Liver (tissue), 9 donors: Measurements from ENCODE around the gene SREBF1. TPM values are rescaled to one million over a fixed set of nuclear protein-coding genes. Genes with fewer than 3 reads are reported as not detected.

ENCODE experiments used
- DNase-seq: peaks from one replicate; pipeline ENCODE4 v3.0.0-alpha.2; 2017; ENCODE audit warnings: low spot score
- H3K27ac ChIP-seq, 2 donors: one replicate each; pipeline ENCODE4 v1.7.0; 2013; ENCODE audit warnings: inconsistent platforms in 2 of 2, low read length in 2 of 2, control low read depth in 1 of 2, low read depth in 1 of 2, mild to moderate bottlenecking in 1 of 2
- H3K27me3 ChIP-seq, 4 donors: one replicate each; pipeline versions ENCODE4 v1.6.1 to v1.7.0; 2013; ENCODE audit warnings: low read length in 3 of 4, inconsistent platforms in 1 of 4, mild to moderate bottlenecking in 1 of 4, moderate library complexity in 1 of 4; ENCODE audit not compliant: control insufficient read depth in 4 of 4, insufficient read depth in 4 of 4
- H3K36me3 ChIP-seq, 4 donors: one replicate each; pipeline versions ENCODE4 v1.6.1 to v1.7.0; 2013; ENCODE audit warnings: low read length in 3 of 4, mild to moderate bottlenecking in 3 of 4, low read depth in 1 of 4, moderate library complexity in 1 of 4; ENCODE audit not compliant: control insufficient read depth in 4 of 4, insufficient read depth in 3 of 4
- H3K4me1 ChIP-seq, 4 donors: one replicate each; pipeline versions ENCODE4 v1.6.1 to v1.7.0; 2013; ENCODE audit warnings: low read length in 3 of 4, mild to moderate bottlenecking in 3 of 4, moderate library complexity in 1 of 4; ENCODE audit not compliant: control insufficient read depth in 4 of 4, insufficient read depth in 4 of 4
- H3K4me3 ChIP-seq, 3 donors: one replicate each; pipeline versions ENCODE4 v1.6.1 to v1.7.0; 2013; ENCODE audit warnings: low read length in 3 of 3, control low read depth in 1 of 3, low read depth in 1 of 3, mild to moderate bottlenecking in 1 of 3
- H3K9ac ChIP-seq, 2 donors: one replicate each; pipeline ENCODE4 v1.7.0; 2013; ENCODE audit warnings: low read length in 2 of 2, mild to moderate bottlenecking in 2 of 2, moderate library complexity in 2 of 2, control low read depth in 1 of 2, low read depth in 1 of 2
- H3K9me3 ChIP-seq, 4 donors: one replicate each; pipeline versions ENCODE4 v1.6.1 to v1.7.0; 2013; ENCODE audit warnings: low read length in 3 of 4; ENCODE audit not compliant: control insufficient read depth in 4 of 4
- ATF3 ChIP-seq: IDR thresholded peaks from 2 replicates; pipeline ENCODE4 v1.6.1; 2016; ENCODE audit warnings: antibody characterized with exemption
- EGR1 ChIP-seq, 2 donors: IDR thresholded peaks; 2 replicates each; pipeline ENCODE4 v1.6.1; 2016 to 2018; ENCODE audit warnings: antibody characterized with exemption in 2 of 2, low read depth in 2 of 2
- FOXA1 ChIP-seq: IDR thresholded peaks from 2 replicates; pipeline ENCODE4 v1.6.1; 2016; ENCODE audit warnings: antibody characterized with exemption
- FOXA2 ChIP-seq: IDR thresholded peaks from 2 replicates; pipeline ENCODE4 v1.6.1; 2016; ENCODE audit warnings: antibody characterized with exemption
- GABPA ChIP-seq, 2 donors: IDR thresholded peaks in 1 of 2; conservative IDR thresholded peaks in 1 of 2; 2 replicates each; pipeline ENCODE4 v1.6.1; 2016; ENCODE audit warnings: antibody characterized with exemption in 2 of 2, mild to moderate bottlenecking in 1 of 2, moderate library complexity in 1 of 2
- HNF4G ChIP-seq: IDR thresholded peaks from 2 replicates; pipeline ENCODE4 v1.6.1; 2016; ENCODE audit warnings: antibody characterized with exemption
- JUND ChIP-seq, 2 donors: IDR thresholded peaks; 2 replicates each; pipeline ENCODE4 v1.6.1; 2016; ENCODE audit warnings: antibody characterized with exemption in 2 of 2
- NR2F2 ChIP-seq: IDR thresholded peaks from 2 replicates; pipeline ENCODE4 v1.6.1; 2016; ENCODE audit warnings: antibody characterized with exemption
- RAD21 ChIP-seq, 2 donors: IDR thresholded peaks; 2 replicates each; pipeline ENCODE4 v1.6.1; 2016; ENCODE audit warnings: antibody characterized with exemption in 2 of 2, mild to moderate bottlenecking in 2 of 2
- REST ChIP-seq: IDR thresholded peaks from 2 replicates; pipeline ENCODE4 v1.6.1; 2016; ENCODE audit warnings: antibody characterized with exemption, mild to moderate bottlenecking
- RXRA ChIP-seq, 2 donors: IDR thresholded peaks; 2 replicates each; pipeline ENCODE4 v1.6.1; 2017 to 2018; ENCODE audit warnings: antibody characterized with exemption in 2 of 2, mild to moderate bottlenecking in 1 of 2
- SP1 ChIP-seq: IDR thresholded peaks from 2 replicates; pipeline ENCODE4 v1.6.1; 2018; ENCODE audit warnings: antibody characterized with exemption, mild to moderate bottlenecking
- TAF1 ChIP-seq: conservative IDR thresholded peaks from 2 replicates; pipeline ENCODE4 v1.6.1; 2016; ENCODE audit warnings: antibody characterized with exemption, mild to moderate bottlenecking
- YY1 ChIP-seq: IDR thresholded peaks from 2 replicates; pipeline ENCODE4 v1.6.1; 2016; ENCODE audit warnings: antibody characterized with exemption, mild to moderate bottlenecking
- WGBS: extraction: QIAGEN DNeasy Blood & Tissue Kit; methylation state at CpG from one replicate; pipeline ENCODE4 v1.1.7; 2013; 5-methylcytosine and 5-hydroxymethylcytosine counted together
- polyA plus RNA-seq, 2 donors: library from polyadenylated mRNA; stranded (reverse) in 1 of 2; unstranded in 1 of 2; fragments of 200-250 nt in 1 of 2; fragments of >200 nt in 1 of 2; fragmentation: Nextera tagmentation in 1 of 2; extraction: Ambion mirVana in 1 of 2; gene quantifications; one replicate each; pipeline versions ENCODE4 v1.2.1 to v1.2.3, GENCODE V29; 2013 to 2015
- total RNA-seq, 2 donors: library from RNA; depleted of rRNA; stranded (reverse); fragments of >200 nt; gene quantifications; one replicate each; pipeline ENCODE4 v1.2.3, GENCODE V29; 2014
- TF ChIP-seq, protein P1 (sequence below): IDR thresholded peaks from 2 replicates; pipeline ENCODE4 v1.6.1; 2016; ENCODE audit warnings: antibody characterized with exemption
- TF ChIP-seq, protein P2 (sequence below): fragments of 150-350 bp; IDR thresholded peaks from 2 replicates; pipeline ENCODE4 v1.5.1; 2017; ENCODE audit warnings: improper control_type of control experiment, low read depth, low read length; ENCODE audit not compliant: missing input control
- TF ChIP-seq, protein P3 (sequence below): IDR thresholded peaks from 2 replicates; pipeline ENCODE4 v1.6.1; 2016; ENCODE audit warnings: antibody characterized with exemption
- donor health status: healthy.
- donor health status: healthy.
- donor health status: healthy.
- donor health status: healthy.
- donor health status: healthy.

SREBF1 gene
- total and polyA plus RNA-seq, 4 donors, result 66.8 to 133 (median 101) TPM

DNA sequence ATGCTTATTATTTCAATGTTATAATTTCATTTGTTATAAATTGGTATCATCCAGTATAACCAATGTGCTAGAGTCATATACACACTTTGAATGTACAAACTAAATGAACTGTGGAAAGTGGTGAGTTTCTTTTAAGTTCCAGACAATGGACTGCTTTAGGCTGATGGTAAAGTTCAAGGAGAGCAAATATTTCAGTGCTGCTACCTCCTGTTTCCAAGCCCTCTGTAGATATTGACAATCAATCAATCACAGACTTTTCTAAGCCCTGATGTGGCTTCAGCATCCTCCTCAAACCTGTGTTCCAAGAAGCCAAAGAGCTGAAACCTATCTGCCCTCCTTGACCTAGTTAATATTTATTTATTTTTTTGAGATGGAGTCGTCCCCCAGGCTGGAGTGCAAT, 28.2 kb upstream of the SREBF1 start:
- H3K27ac ChIP-seq, result no peak overlapping the region
- no peak overlapping the region for H3K9ac ChIP-seq
- WGBS, result 92% methylated on average over 1 of the region's 1 CpG
- peaks cover 2 to 6% (median 3%) of the 10 kb centered on the region in 4 donors for H3K4me1 ChIP-seq
- H3K4me3 ChIP-seq, result no peak overlapping the region
- TF ChIP-seq EGR1 (IDR thresholded peaks at IDR 0.05; ENCODE audit: low read depth in 2 of 2), result no peak
- no peak for TF ChIP-seq YY1
- no peak for TF ChIP-seq FOXA2
- TF ChIP-seq SP1, result no peak
- TF ChIP-seq TAF1, result no peak
- TF ChIP-seq, protein P1, sequence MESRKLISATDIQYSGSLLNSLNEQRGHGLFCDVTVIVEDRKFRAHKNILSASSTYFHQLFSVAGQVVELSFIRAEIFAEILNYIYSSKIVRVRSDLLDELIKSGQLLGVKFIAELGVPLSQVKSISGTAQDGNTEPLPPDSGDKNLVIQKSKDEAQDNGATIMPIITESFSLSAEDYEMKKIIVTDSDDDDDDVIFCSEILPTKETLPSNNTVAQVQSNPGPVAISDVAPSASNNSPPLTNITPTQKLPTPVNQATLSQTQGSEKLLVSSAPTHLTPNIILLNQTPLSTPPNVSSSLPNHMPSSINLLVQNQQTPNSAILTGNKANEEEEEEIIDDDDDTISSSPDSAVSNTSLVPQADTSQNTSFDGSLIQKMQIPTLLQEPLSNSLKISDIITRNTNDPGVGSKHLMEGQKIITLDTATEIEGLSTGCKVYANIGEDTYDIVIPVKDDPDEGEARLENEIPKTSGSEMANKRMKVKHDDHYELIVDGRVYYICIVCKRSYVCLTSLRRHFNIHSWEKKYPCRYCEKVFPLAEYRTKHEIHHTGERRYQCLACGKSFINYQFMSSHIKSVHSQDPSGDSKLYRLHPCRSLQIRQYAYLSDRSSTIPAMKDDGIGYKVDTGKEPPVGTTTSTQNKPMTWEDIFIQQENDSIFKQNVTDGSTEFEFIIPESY, result no peak
- no peak for TF ChIP-seq RAD21 (IDR thresholded peaks at IDR 0.05)
- TF ChIP-seq JUND (IDR thresholded peaks at IDR 0.05), result no peak
- TF ChIP-seq, protein P2, sequence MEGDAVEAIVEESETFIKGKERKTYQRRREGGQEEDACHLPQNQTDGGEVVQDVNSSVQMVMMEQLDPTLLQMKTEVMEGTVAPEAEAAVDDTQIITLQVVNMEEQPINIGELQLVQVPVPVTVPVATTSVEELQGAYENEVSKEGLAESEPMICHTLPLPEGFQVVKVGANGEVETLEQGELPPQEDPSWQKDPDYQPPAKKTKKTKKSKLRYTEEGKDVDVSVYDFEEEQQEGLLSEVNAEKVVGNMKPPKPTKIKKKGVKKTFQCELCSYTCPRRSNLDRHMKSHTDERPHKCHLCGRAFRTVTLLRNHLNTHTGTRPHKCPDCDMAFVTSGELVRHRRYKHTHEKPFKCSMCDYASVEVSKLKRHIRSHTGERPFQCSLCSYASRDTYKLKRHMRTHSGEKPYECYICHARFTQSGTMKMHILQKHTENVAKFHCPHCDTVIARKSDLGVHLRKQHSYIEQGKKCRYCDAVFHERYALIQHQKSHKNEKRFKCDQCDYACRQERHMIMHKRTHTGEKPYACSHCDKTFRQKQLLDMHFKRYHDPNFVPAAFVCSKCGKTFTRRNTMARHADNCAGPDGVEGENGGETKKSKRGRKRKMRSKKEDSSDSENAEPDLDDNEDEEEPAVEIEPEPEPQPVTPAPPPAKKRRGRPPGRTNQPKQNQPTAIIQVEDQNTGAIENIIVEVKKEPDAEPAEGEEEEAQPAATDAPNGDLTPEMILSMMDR, result no peak
- no peak for TF ChIP-seq HNF4G
- no peak for TF ChIP-seq REST
- no peak for TF ChIP-seq GABPA (IDR thresholded peaks at IDR 0.05 in 1 of 2, conservative IDR thresholded peaks at IDR 0.05 in 1 of 2)
- no peak for TF ChIP-seq FOXA1
- TF ChIP-seq ATF3, result no peak
- no peak for TF ChIP-seq NR2F2
- TF ChIP-seq RXRA (IDR thresholded peaks at IDR 0.05), result no peak
- TF ChIP-seq, protein P3, sequence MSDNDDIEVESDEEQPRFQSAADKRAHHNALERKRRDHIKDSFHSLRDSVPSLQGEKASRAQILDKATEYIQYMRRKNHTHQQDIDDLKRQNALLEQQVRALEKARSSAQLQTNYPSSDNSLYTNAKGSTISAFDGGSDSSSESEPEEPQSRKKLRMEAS, result no peak
- H3K27me3 ChIP-seq, result no peaks in the 10 kb centered on the region
- peaks cover 2 to 7% (median 3%) of the 10 kb centered on the region in 4 donors for H3K36me3 ChIP-seq
- DNase-seq, result no peak
- H3K9me3 ChIP-seq, result no peaks in the 10 kb centered on the region

DNA sequence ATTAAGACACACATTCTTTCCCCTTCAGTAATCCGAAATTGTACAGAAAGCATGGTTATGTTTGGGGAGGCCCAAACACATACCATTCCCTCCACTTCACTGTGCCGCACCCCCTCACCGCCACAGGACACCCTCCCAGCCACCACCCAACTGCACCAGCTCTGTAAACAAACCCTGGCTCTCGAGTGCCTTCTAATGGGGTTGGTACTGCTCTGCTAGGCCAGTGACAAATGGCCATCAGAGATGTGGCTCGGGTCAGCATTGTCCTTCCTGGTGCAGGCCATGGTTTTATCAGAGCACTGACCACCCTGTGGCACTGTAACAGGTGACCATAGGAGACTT, 24.0 kb upstream of the SREBF1 start:
- Histone ChIP-seq H3K4me3 (no peak overlapping the region), H3K9me3 (no peaks in the 10 kb centered on the region), H3K9ac (no peak overlapping the region), H3K27me3 (no peaks in the 10 kb centered on the region), H3K4me1 (peaks cover 0 to 19% (median 7%) of the 10 kb centered on the region in 4 donors), H3K36me3 (peaks cover 0 to 2% (median 0%) of the 10 kb centered on the region in 4 donors), H3K27ac (no peak overlapping the region)
- no peak for DNase-seq
- WGBS, result 75% methylated on average over 5 of the region's 5 CpGs
- no peak for TF ChIP-seq ATF3
- no peak for TF ChIP-seq FOXA2
- no peak for TF ChIP-seq FOXA1
- TF ChIP-seq, protein P1, result no peak
- no peak for TF ChIP-seq RXRA (IDR thresholded peaks at IDR 0.05)
- TF ChIP-seq REST, result no peak
- TF ChIP-seq GABPA (IDR thresholded peaks at IDR 0.05 in 1 of 2, conservative IDR thresholded peaks at IDR 0.05 in 1 of 2), result no peak
